Measurements from ENCODE around the gene KCND1. TPM values are rescaled to one million over a fixed set of nuclear protein-coding genes. Genes with fewer than 3 reads are reported as not detected.

Gene KCND1
- total and polyA plus RNA-seq, 2 of the 4 experiments (the other 2 are of a cell fraction), result 0.36 to 1.8 TPM

- H2AK9ac ChIP-seq (replicated peaks; ENCODE audit: low read depth, low read length, poor library complexity), result peak overlapping the region; percentile 47
- H3K4ac ChIP-seq (ENCODE audit: low read depth, low read length), result peak overlapping the region; percentile 75
- peak overlapping the region; percentile 63 for H3K27ac ChIP-seq (ENCODE audit: insufficient read depth, low read length)
- DNase-seq (peak; percentile 36), ATAC-seq (ENCODE audit: low read depth) (peak; percentile 44)
- ChIA-PET POLR2A (ENCODE audit: unreplicated experiment) (interaction anchor here (1.3 kb wide), 1 partner anchor 41 kb away, joined by 3 read pairs; no protein-coding TSS in a partner anchor), CTCF (no interaction called here)
- dilution Hi-C loops (cut with HindIII; ENCODE audit: low sequenced_read_pairs, unreplicated experiment) (no loop called here), intact Hi-C loops (cut with micrococcal nuclease) (loop anchor here (1.0 kb wide), 1 partner anchor 42 kb away; the partner anchor contains the start of gene TFE3), in situ Hi-C loops (cut with MboI; ENCODE audit: low sequenced_read_pairs) (no loop called here)
- H3K4me1 ChIP-seq (ENCODE audit: control insufficient read depth, insufficient read depth, low read length), result no peaks in the 10 kb centered on the region; the same call in 1 of the 2 replicates
- no peaks in the 10 kb centered on the region for H3K9me1 ChIP-seq (ENCODE audit: insufficient read depth, low read length)
- peak overlapping the region; percentile 77 for H3K9ac ChIP-seq (ENCODE audit: low read depth, low read length)
- peak overlapping the region; percentile 77; the same call in 1 of the 2 replicates for H3K23ac ChIP-seq (ENCODE audit: low read depth, low read length)
- no peak for TF ChIP-seq RFX5 (IDR thresholded peaks at IDR 0.05; ENCODE audit: low read depth, low read length)
- no peak for TF ChIP-seq RAD21 (IDR thresholded peaks at IDR 0.05; ENCODE audit: low read length)
- no peak for TF ChIP-seq POLR2A (IDR thresholded peaks at IDR 0.05; ENCODE audit: low read depth, low read length)
- TF ChIP-seq BHLHE40 (IDR thresholded peaks at IDR 0.05; ENCODE audit: low read depth, low read length), result no peak; the same call in 1 of the 2 replicates
- TF ChIP-seq NFE2L2 (IDR thresholded peaks at IDR 0.05; ENCODE audit: low read depth, low read length), result no peak
- TF ChIP-seq, protein P1, sequence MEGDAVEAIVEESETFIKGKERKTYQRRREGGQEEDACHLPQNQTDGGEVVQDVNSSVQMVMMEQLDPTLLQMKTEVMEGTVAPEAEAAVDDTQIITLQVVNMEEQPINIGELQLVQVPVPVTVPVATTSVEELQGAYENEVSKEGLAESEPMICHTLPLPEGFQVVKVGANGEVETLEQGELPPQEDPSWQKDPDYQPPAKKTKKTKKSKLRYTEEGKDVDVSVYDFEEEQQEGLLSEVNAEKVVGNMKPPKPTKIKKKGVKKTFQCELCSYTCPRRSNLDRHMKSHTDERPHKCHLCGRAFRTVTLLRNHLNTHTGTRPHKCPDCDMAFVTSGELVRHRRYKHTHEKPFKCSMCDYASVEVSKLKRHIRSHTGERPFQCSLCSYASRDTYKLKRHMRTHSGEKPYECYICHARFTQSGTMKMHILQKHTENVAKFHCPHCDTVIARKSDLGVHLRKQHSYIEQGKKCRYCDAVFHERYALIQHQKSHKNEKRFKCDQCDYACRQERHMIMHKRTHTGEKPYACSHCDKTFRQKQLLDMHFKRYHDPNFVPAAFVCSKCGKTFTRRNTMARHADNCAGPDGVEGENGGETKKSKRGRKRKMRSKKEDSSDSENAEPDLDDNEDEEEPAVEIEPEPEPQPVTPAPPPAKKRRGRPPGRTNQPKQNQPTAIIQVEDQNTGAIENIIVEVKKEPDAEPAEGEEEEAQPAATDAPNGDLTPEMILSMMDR (conservative IDR thresholded peaks at IDR 0.05; ENCODE audit: low read depth, low read length), result no peak
- TF ChIP-seq MAZ (IDR thresholded peaks at IDR 0.05; ENCODE audit: borderline replicate concordance, low read depth, low read length), result no peak
- TF ChIP-seq, protein P2, sequence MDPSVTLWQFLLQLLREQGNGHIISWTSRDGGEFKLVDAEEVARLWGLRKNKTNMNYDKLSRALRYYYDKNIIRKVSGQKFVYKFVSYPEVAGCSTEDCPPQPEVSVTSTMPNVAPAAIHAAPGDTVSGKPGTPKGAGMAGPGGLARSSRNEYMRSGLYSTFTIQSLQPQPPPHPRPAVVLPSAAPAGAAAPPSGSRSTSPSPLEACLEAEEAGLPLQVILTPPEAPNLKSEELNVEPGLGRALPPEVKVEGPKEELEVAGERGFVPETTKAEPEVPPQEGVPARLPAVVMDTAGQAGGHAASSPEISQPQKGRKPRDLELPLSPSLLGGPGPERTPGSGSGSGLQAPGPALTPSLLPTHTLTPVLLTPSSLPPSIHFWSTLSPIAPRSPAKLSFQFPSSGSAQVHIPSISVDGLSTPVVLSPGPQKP (IDR thresholded peaks at IDR 0.05; ENCODE audit: borderline replicate concordance, low read depth, low read length), result no peak
- no peak for TF ChIP-seq SMC3 (IDR thresholded peaks at IDR 0.05; ENCODE audit: low read depth, low read length)
- no peak for TF ChIP-seq CEBPB (IDR thresholded peaks at IDR 0.05; ENCODE audit: low read depth, low read length)
- TF ChIP-seq RCOR1 (IDR thresholded peaks at IDR 0.05; ENCODE audit: insufficient replicate concordance, low read length), result no peak
- no peak for TF ChIP-seq MXI1 (IDR thresholded peaks at IDR 0.05; ENCODE audit: borderline replicate concordance, low read depth, low read length)
- TF ChIP-seq MAFK (IDR thresholded peaks at IDR 0.05; ENCODE audit: low read depth, low read length), result no peak
- H2BK5ac ChIP-seq (ENCODE audit: low read depth, low read length, poor library complexity, severe bottlenecking), result peak overlapping the region; percentile 100
- H3K9me3 ChIP-seq (ENCODE audit: control insufficient read depth, insufficient read depth, low read length), result no peaks in the 10 kb centered on the region
- H2BK120ac ChIP-seq (ENCODE audit: low read depth, low read length), result peak overlapping the region; percentile 35; the same call in 1 of the 2 replicates
- peak overlapping the region; percentile 63; the same call in 1 of the 2 replicates for H4K91ac ChIP-seq (ENCODE audit: insufficient read depth, low read depth, low read length)
- peak overlapping the region; percentile 94 for H3K4me3 ChIP-seq (ENCODE audit: insufficient read depth, low read depth, low read length)
- peak overlapping the region; percentile 65 for H4K5ac ChIP-seq (ENCODE audit: low read depth, low read length)
- H2BK20ac ChIP-seq (ENCODE audit: low read depth, low read length), result no peak overlapping the region
- H3K18ac ChIP-seq (ENCODE audit: low read depth, low read length), result peak overlapping the region; percentile 28; the same call in 1 of the 2 replicates
- H3K36me3 ChIP-seq (ENCODE audit: control insufficient read depth, insufficient read depth, low read length), result peaks cover 13% of the 10 kb centered on the region
- no peaks in the 10 kb centered on the region for H4K20me1 ChIP-seq (ENCODE audit: insufficient read depth, low read length)
- H4K8ac ChIP-seq (ENCODE audit: low read depth in 2 of 2, low read length in 2 of 2), result peak overlapping the region; percentile 74 to 76; a peak in 3 of 4 replicates
- 28% methylated on average over 12 of the region's 17 CpGs; no CpG with 5 or more reads in 1 of the 2 experiments for WGBS, 2 experiments (ENCODE audit: extremely low coverage in 2 of 2, insufficient read length in 1 of 2)
- no TSS peak for BruUV-seq (replicated peaks)
- H3K14ac ChIP-seq (replicated peaks; ENCODE audit: low read depth, low read length), result peak overlapping the region; percentile 81
- H2BK15ac ChIP-seq (ENCODE audit: low read depth, low read length), result no peak overlapping the region
- H2AK5ac ChIP-seq (ENCODE audit: low read depth, low read length), result peak overlapping the region; percentile 53
- H3K4me2 ChIP-seq (ENCODE audit: low read depth, low read length), result peak overlapping the region; percentile 90
- H3K56ac ChIP-seq (ENCODE audit: extremely low read depth, insufficient read depth, low read length), result peak overlapping the region; percentile 69
- peaks cover 7 to 33% of the 10 kb centered on the region in 2 experiments for H3K79me1 ChIP-seq (ENCODE audit: low read depth in 1 of 2, low read length in 2 of 2)
- no peaks in the 10 kb centered on the region for H3K27me3 ChIP-seq (ENCODE audit: control insufficient read depth, insufficient read depth, low read length)
- peak overlapping the region; percentile 94 for H2AFZ ChIP-seq (replicated peaks; ENCODE audit: low read length, poor library complexity)
Measured at GRCh38 chrX:49001521-49002090, 30.0 kb upstream of the KCND1 start.

Measured in IMR-90 (cell line).